Upper lobe of left lung (tissue), 6 donors: ENCODE data around the gene TAGLN. TPM values are rescaled to one million over a fixed set of nuclear protein-coding genes. Genes with fewer than 3 reads are reported as not detected.

ENCODE experiments used
- ATAC-seq, 2 donors: fragments of 200-7000 bp; cut with Tn5 transposase; one replicate each; pipeline ENCODE4 v1.9.1; 2022; ENCODE audit warnings: mild to moderate bottlenecking in 2 of 2, moderate library complexity in 2 of 2; ENCODE audit not compliant: low FRiP score in 2 of 2
- DNase-seq, 2 donors: peaks; one replicate each; pipeline ENCODE4 v3.0.0-alpha.2; 2019 to 2020
- H3K27ac ChIP-seq, 4 donors: fragments of 200-600 bp; sonication (generic); one replicate each; pipeline ENCODE4 v1.5.1; 2016 to 2019
- H3K27me3 ChIP-seq, 4 donors: fragments of 200-600 bp; sonication (generic); one replicate each; pipeline ENCODE4 v1.5.1; 2017 to 2019
- H3K36me3 ChIP-seq, 4 donors: fragments of 200-600 bp; sonication (generic); one replicate each; pipeline ENCODE4 v1.5.1; 2016 to 2019
- H3K4me1 ChIP-seq, 4 donors: fragments of 200-600 bp; sonication (generic); one replicate each; pipeline ENCODE4 v1.5.1; 2018 to 2019
- H3K4me3 ChIP-seq, 4 donors: fragments of 200-600 bp; sonication (generic); one replicate each; pipeline ENCODE4 v1.5.1; 2017 to 2019; ENCODE audit warnings: mild to moderate bottlenecking in 2 of 4, moderate library complexity in 1 of 4
- H3K9me3 ChIP-seq, 4 donors: fragments of 200-600 bp; sonication (generic); one replicate each; pipeline ENCODE4 v1.5.1; 2018 to 2019
- EP300 ChIP-seq, 4 donors: sonication (generic); formaldehyde crosslinking; IDR thresholded peaks; one replicate each; pipeline ENCODE4 v1.5.1; 2017; ENCODE audit warnings: antibody characterized with exemption in 4 of 4, control low read depth in 2 of 4
- POLR2A ChIP-seq, 4 donors: fragments of 450-650 bp; IDR thresholded peaks; one replicate each; pipeline ENCODE4 v1.5.1; 2016 to 2017; ENCODE audit warnings: antibody characterized with exemption in 4 of 4, mild to moderate bottlenecking in 2 of 4
- POLR2AphosphoS5 ChIP-seq, 2 donors: sonication (generic); formaldehyde crosslinking; IDR thresholded peaks; one replicate each; pipeline ENCODE4 v1.5.1; 2017; ENCODE audit warnings: antibody characterized with exemption in 2 of 2
- WGBS, 2 donors: methylation state at CpG; one replicate each; pipeline ENCODE4 v1.1.5; 2017 to 2018; 5-methylcytosine and 5-hydroxymethylcytosine counted together
- total RNA-seq, 6 donors: library from RNA; depleted of rRNA in 4 of 6; stranded (reverse); fragments of >200 nt in 4 of 6; gene quantifications; one replicate each; pipeline versions ENCODE4 v1.1.0 to v1.2.1, GENCODE V29; 2016 to 2021
- TF ChIP-seq, protein P1 (sequence below), 6 experiments: fragments of 450-650 bp in 4 of 6; fragments of 200-600 bp in 2 of 6; sonication (generic) in 2 of 6; IDR thresholded peaks; one replicate each; pipeline ENCODE4 v1.5.1; 2016 to 2019; ENCODE audit warnings: antibody characterized with exemption in 6 of 6
- donor health status: DM: no; HTN: no; CAD: no; lungs with moderate emphysema.
- donor health status: DM: no; HTN: yes; CAD: no; lungs with severe emphysema.

TAGLN gene
- total RNA-seq, 6 donors from 2014 or later = 105 to 608 (median 334) TPM

DNA sequence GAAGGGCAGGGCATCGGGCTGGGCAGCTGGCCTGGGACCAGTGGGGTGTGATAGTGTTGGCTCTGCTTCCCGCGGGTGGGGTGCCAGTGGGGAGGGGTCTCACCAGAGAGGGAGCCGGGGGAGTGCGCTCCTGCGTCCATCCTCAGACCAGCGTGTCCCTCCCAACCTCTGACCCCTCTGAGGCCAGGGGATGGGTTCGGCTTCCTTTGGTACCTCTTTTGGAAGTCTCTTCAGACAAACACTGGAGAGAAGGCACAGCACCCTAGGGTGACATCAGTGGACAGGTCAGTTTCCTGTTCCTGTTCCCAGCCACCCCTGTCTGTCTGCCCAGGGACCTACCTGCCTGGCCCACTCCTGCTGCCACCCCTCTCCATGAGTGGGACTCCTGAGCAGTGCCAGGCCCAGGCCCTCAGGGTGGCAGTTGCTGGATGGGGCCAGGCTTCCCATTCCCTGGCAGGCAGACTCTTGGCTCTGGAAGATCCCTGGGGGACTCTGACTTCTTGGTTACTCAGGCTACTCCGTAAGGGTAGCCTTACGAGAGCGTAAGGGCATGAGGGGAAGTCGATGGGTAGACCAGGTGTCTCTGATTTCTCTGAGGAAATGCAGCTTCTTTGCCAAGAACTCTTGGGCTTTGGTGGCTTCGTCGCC, 2.6 kb downstream of the TAGLN start:
- Histone ChIP-seq H3K4me1 (peaks cover 7 to 30% (median 19%) of the 10 kb centered on the region in 4 donors), H3K27me3 (no peaks in the 10 kb centered on the region), H3K36me3 (peaks cover 0 to 37% (median 21%) of the 10 kb centered on the region in 4 donors), H3K4me3 (peak overlapping the region; percentile 7 to 44 (median 40)), H3K27ac (peak overlapping the region; percentile 45 to 81 (median 69)), H3K9me3 (no peaks in the 10 kb centered on the region)
- 47 to 81% methylated on average over 14 of the region's 14 CpGs for WGBS, 2 donors
- no peak for TF ChIP-seq POLR2A (IDR thresholded peaks at IDR 0.05)
- TF ChIP-seq EP300 (IDR thresholded peaks at IDR 0.05) = no peak
- TF ChIP-seq, protein P1, sequence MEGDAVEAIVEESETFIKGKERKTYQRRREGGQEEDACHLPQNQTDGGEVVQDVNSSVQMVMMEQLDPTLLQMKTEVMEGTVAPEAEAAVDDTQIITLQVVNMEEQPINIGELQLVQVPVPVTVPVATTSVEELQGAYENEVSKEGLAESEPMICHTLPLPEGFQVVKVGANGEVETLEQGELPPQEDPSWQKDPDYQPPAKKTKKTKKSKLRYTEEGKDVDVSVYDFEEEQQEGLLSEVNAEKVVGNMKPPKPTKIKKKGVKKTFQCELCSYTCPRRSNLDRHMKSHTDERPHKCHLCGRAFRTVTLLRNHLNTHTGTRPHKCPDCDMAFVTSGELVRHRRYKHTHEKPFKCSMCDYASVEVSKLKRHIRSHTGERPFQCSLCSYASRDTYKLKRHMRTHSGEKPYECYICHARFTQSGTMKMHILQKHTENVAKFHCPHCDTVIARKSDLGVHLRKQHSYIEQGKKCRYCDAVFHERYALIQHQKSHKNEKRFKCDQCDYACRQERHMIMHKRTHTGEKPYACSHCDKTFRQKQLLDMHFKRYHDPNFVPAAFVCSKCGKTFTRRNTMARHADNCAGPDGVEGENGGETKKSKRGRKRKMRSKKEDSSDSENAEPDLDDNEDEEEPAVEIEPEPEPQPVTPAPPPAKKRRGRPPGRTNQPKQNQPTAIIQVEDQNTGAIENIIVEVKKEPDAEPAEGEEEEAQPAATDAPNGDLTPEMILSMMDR (IDR thresholded peaks at IDR 0.05) = no peak
- ATAC-seq (no peak), DNase-seq (peak in 1 of 2 donors; percentile 58)

DNA sequence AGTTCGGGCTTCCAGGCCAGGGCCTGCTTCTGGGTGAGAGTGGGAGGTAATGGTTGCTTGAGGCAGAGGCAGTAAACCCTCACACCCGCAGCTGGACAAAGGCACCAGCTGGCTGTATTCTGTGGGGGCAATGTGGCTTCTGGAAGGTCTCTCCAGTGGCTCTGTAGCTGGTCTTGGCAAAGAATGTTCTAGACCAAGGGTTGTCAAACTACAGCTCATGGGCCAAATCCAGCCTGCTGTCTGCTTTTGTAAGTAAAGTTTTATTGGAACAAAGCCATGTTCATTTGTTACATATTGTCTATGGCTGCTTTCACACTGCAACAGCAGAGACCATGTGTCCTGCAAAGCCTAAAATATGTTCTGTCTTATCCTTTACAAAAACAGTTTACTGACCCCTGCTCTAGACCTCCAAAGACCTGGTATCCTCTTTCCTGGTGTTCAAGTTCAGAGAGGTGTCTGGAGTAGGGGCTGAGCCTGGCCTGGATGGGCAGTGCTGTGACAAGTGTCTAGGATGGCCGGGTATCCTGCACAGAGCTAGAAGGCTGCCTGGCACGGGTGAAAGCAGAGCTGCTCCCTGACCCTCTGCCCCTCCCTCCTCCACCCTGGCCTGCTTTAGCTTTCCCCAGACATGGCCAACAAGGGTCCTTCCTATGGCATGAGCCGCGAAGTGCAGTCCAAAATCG, 3.4 kb downstream of the TAGLN start:
- Histone ChIP-seq H3K27me3 (no peaks in the 10 kb centered on the region), H3K4me1 (peaks cover 7 to 30% (median 19%) of the 10 kb centered on the region in 4 donors)
- DNase-seq = no peak

GRCh38 chr11:117203069-117203407, 3.9 kb downstream of the TAGLN start:
- H3K9me3 ChIP-seq = no peaks in the 10 kb centered on the region
- peaks cover 6 to 26% (median 17%) of the 10 kb centered on the region in 4 donors for H3K4me1 ChIP-seq
- DNase-seq (peak in 1 of 2 donors; percentile 50), ATAC-seq (no peak)
- H3K36me3 ChIP-seq = peaks cover 0 to 36% (median 21%) of the 10 kb centered on the region in 4 donors
- no peak for TF ChIP-seq POLR2AphosphoS5 (IDR thresholded peaks at IDR 0.05)
- peak overlapping the region in 3 of 4 donors; percentile 34 to 81 (median 70) for H3K27ac ChIP-seq
- WGBS, 2 donors = 95 to 100% methylated on average over 6 to 8 of the region's 10 CpGs
- peak overlapping the region in 2 of 4 donors; percentile 2 to 44 for H3K4me3 ChIP-seq
- H3K27me3 ChIP-seq = no peaks in the 10 kb centered on the region

More for the DNA sequence above, 3.4 kb downstream of the TAGLN start:
- H3K9me3 ChIP-seq = no peaks in the 10 kb centered on the region
- no peak for ATAC-seq
- peak overlapping the region in 3 of 4 donors; percentile 14 to 44 (median 40) for H3K4me3 ChIP-seq
- WGBS, 2 donors = 85 to 91% methylated on average over 5 to 6 of the region's 7 CpGs
- peak overlapping the region in 3 of 4 donors; percentile 68 to 81 (median 70) for H3K27ac ChIP-seq
- peaks cover 0 to 36% (median 21%) of the 10 kb centered on the region in 4 donors for H3K36me3 ChIP-seq
- no peak for TF ChIP-seq POLR2AphosphoS5 (IDR thresholded peaks at IDR 0.05)
- TF ChIP-seq EP300 (IDR thresholded peaks at IDR 0.05) = no peak
- no peak for TF ChIP-seq POLR2A (IDR thresholded peaks at IDR 0.05)
- TF ChIP-seq, protein P1 (IDR thresholded peaks at IDR 0.05) = no peak

GRCh38 chr11:117204283-117205080, 5.3 kb downstream of the TAGLN start:
- peak in 1 of 2 donors; percentile 61 for DNase-seq
- H3K27ac ChIP-seq = peak overlapping the region in 3 of 4 donors; percentile 18 to 35 (median 26)
- no peak for ATAC-seq
- no peak overlapping the region for H3K4me3 ChIP-seq
- H3K27me3 ChIP-seq = no peaks in the 10 kb centered on the region
- WGBS, 2 donors = 81 to 89% methylated on average over 17 of the region's 17 CpGs
- H3K9me3 ChIP-seq = no peaks in the 10 kb centered on the region
- peaks cover 1 to 12% (median 7%) of the 10 kb centered on the region in 4 donors for H3K4me1 ChIP-seq
- TF ChIP-seq EP300 (IDR thresholded peaks at IDR 0.05) = no peak
- no peak for TF ChIP-seq POLR2AphosphoS5 (IDR thresholded peaks at IDR 0.05)
- no peak for TF ChIP-seq POLR2A (IDR thresholded peaks at IDR 0.05)
- TF ChIP-seq, protein P1 (IDR thresholded peaks at IDR 0.05) = no peak
- H3K36me3 ChIP-seq = peaks cover 0 to 38% (median 19%) of the 10 kb centered on the region in 4 donors
